WERI-Rb-1 (cell line): ENCODE data around the gene IMMP2L.

Experiments
- DNase-seq: peaks from one replicate; pipeline ENCODE4 v3.0.0-alpha.2; 2020
- H3K27ac ChIP-seq: fragments of 250-450 bp; sonication (Bioruptor Pico); 2 replicates; pipeline ENCODE4 v1.5.1; 2020; ENCODE audit warnings: mild to moderate bottlenecking, moderate library complexity
- H3K27me3 ChIP-seq: fragments of 250-450 bp; sonication (Bioruptor Pico); 2 replicates; pipeline ENCODE4 v1.5.1; 2021; ENCODE audit warnings: mild to moderate bottlenecking, low read depth, moderate library complexity; ENCODE audit not compliant: insufficient read depth, severe bottlenecking
- H3K36me3 ChIP-seq: fragments of 250-450 bp; sonication (Bioruptor Pico); 2 replicates; pipeline ENCODE4 v1.5.1; 2020; ENCODE audit warnings: mild to moderate bottlenecking, moderate library complexity
- H3K4me3 ChIP-seq: 2 replicates; pipeline ENCODE4 v1.5.1; 2011; ENCODE audit warnings: low read depth, mild to moderate bottlenecking, control low read depth, low read length
- H3K9me3 ChIP-seq: fragments of 250-450 bp; sonication (Bioruptor Pico); 2 replicates; pipeline ENCODE4 v1.5.1; 2021; ENCODE audit warnings: mild to moderate bottlenecking, moderate library complexity; ENCODE audit not compliant: severe bottlenecking
- CTCF ChIP-seq: IDR thresholded peaks from 2 replicates; pipeline ENCODE4 v1.5.1; 2011; ENCODE audit warnings: low read depth, mild to moderate bottlenecking, control low read depth, inconsistent platforms, low read length

IMMP2L gene

DNA sequence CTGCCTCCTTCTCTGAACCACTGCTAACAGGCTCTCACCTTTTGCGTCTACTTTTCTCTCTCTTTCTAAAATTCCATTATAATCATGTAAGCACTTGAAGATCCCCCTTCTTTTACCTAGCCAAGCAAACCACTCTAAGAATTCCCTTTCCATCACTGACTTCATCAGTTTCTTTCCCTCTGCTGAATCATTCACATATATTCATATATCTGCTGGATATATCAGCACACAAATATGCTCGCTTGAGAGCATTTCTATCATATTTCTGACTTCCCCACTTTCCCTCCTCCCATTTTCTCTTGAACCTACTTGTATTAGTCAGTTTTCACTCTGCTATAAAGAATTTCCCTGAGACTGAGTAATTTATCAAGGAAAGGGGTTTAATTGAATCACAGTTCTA, 555.6 kb downstream of the IMMP2L start:
- no peak for DNase-seq
- H3K27me3 ChIP-seq = no peaks in the 10 kb centered on the region
- H3K27ac ChIP-seq = no peak overlapping the region
- H3K36me3 ChIP-seq = no peaks in the 10 kb centered on the region
- no peak for TF ChIP-seq CTCF
- H3K9me3 ChIP-seq = no peaks in the 10 kb centered on the region
- no peak overlapping the region for H3K4me3 ChIP-seq

DNA sequence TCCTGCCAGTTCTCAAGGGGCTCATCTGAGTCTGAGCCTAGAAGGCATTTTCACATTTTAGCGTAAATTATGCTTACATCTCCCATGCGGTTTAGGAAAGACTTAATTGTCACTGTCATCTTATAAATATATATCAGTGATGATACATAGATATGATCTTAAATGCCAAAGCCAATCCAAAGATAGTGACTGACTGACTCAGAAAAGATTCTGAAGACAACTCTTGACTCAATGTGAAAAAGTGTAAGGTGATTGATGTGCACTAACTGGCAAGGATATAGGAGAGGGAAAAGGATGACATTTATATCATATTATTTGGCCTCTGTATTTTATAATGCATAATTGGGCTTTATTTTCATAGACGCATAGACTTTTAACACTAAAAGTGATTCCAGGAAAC, 556.3 kb downstream of the IMMP2L start:
- no peak for DNase-seq
- Histone ChIP-seq H3K27ac (no peak overlapping the region), H3K36me3 (no peaks in the 10 kb centered on the region), H3K9me3 (no peaks in the 10 kb centered on the region), H3K4me3 (no peak overlapping the region), H3K27me3 (no peaks in the 10 kb centered on the region)
- TF ChIP-seq CTCF = no peak

DNA sequence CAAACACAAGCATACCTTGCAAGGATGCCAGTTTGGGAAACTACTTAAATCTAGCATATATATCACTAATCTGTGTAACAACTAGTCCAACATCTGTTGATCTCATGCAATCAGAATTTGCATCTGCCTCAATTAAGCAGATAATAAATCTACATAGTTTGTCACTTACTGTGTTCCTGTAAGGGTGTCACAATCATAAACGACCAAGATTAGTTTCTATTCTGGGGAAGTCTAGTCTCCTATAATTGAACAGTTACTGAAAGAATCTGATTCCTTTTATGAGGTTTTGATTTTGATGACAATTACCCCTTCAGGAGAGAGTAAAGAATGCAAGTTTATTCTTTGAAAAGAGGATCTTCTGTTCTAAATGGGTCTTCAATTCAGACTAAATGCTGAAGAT, 556.8 kb downstream of the IMMP2L start:
- H3K27me3 ChIP-seq = no peaks in the 10 kb centered on the region
- H3K27ac ChIP-seq = no peak overlapping the region
- no peak overlapping the region for H3K4me3 ChIP-seq
- no peak for TF ChIP-seq CTCF
- H3K9me3 ChIP-seq = no peaks in the 10 kb centered on the region
- DNase-seq = no peak
- no peaks in the 10 kb centered on the region for H3K36me3 ChIP-seq

DNA sequence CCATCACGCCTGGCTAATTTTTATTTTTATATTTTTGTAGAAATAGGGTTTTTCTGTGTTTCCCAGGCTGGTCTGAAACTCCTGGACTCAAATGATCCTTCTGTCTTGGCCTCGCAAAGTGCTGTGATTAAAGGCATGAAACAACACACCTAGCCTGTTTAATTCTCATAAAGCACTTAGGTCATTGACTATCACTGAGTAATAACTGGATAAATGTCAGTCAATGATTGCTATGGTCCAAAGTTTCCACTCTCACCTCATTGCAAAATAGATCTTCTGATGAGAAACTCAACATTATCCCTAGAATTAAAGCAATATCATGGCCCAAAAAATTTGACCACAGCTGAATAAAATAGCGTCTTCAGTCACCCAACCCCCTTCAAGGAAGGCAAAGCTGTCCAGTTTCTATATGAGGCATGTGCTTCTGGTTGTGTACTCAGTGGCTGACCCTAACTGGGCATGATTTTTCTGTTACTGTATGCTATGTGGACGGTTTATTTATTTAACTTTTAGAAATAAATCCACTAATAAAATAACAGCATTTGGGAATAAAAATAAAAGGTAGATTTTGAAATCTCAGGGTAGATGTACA, 557.9 kb downstream of the IMMP2L start:
- H3K4me3 ChIP-seq = no peak overlapping the region
- no peak for DNase-seq
- no peak overlapping the region for H3K27ac ChIP-seq
- H3K27me3 ChIP-seq = no peaks in the 10 kb centered on the region
- TF ChIP-seq CTCF = no peak
- H3K36me3 ChIP-seq = no peaks in the 10 kb centered on the region
- H3K9me3 ChIP-seq = no peaks in the 10 kb centered on the region

DNA sequence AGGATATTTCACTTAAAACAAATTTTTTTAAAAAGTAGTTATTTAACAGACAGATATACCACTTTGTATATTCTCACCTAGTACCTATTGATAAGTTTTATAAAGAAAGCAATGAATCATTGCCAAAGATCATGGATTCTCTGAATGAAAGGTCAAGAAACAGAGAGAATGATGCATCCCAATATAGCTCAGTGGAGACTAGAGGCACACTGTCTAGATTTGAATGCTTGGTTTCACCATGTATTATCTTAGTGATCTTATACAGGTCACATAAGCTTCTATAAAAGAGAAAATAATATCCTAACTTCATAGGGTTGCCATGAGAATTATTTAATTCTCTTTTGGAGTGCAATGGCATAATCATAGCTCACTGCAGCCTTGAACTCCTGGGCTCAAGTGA, 558.4 kb downstream of the IMMP2L start:
- Histone ChIP-seq H3K36me3 (no peaks in the 10 kb centered on the region), H3K9me3 (no peaks in the 10 kb centered on the region), H3K27me3 (no peaks in the 10 kb centered on the region), H3K4me3 (no peak overlapping the region), H3K27ac (no peak overlapping the region)
- TF ChIP-seq CTCF = no peak
- DNase-seq = no peak
